GM12878 (cell line): ENCODE measurements around the gene CHMP1A.
A peak's percentile ranks its signal among the peaks of the same experiment; 100 is the strongest.

Experiments used
- ASH2L ChIP-seq: fragments of 300-600, 200-600 bp; sonication (generic); IDR thresholded peaks from 2 replicates; pipeline ENCODE4 v1.6.1; 2017; ENCODE audit warnings: low read depth, mild to moderate bottlenecking, borderline replicate concordance
- EP300 ChIP-seq, 2 experiments: fragments of 150-350 bp in 1 of 2; IDR thresholded peaks; 2 replicates each; pipeline ENCODE4 v1.6.1; 2011 to 2012; ENCODE audit warnings: low read depth in 2 of 2, low read length in 2 of 2, borderline replicate concordance in 1 of 2, improper control_type of control experiment in 1 of 2, inconsistent platforms in 1 of 2; ENCODE audit not compliant: control insufficient read depth in 1 of 2
- GABPA ChIP-seq: IDR thresholded peaks from 2 replicates; pipeline ENCODE4 v1.6.1; 2014; ENCODE audit warnings: antibody characterized with exemption, low read depth, mild to moderate bottlenecking, inconsistent platforms
- POLR2A ChIP-seq: IDR thresholded peaks from 2 replicates; pipeline ENCODE4 v1.6.1; 2011; ENCODE audit warnings: low read depth, mild to moderate bottlenecking, low read length
- POLR2AphosphoS2 ChIP-seq: IDR thresholded peaks from 2 replicates; pipeline ENCODE4 v1.6.1; 2011; ENCODE audit warnings: low read depth, mild to moderate bottlenecking, low read length, improper control_type of control experiment, moderate library complexity
- POLR2AphosphoS5 ChIP-seq: IDR thresholded peaks from 2 replicates; pipeline ENCODE4 v1.6.1; 2011; ENCODE audit warnings: mild to moderate bottlenecking, low read length, inconsistent platforms
- SP1 ChIP-seq: IDR thresholded peaks from one replicate; pipeline ENCODE4 v1.6.1; 2011; ENCODE audit warnings: low read depth, low read length
- TCF7 ChIP-seq: IDR thresholded peaks from 2 replicates; pipeline ENCODE4 v1.6.1; 2014; ENCODE audit warnings: antibody characterized with exemption, borderline replicate concordance
- TF ChIP-seq, protein P1 (sequence below), 3 experiments: IDR thresholded peaks in 2 of 3; conservative IDR thresholded peaks in 1 of 3; 2 replicates each; pipeline ENCODE4 v1.5.1; 2011; ENCODE audit warnings: low read depth in 3 of 3, low read length in 3 of 3, mild to moderate bottlenecking in 3 of 3, control low read depth in 2 of 3, moderate library complexity in 2 of 3, inconsistent platforms in 1 of 3, mixed read lengths in 1 of 3; ENCODE audit not compliant: control insufficient read depth in 2 of 3, insufficient read depth in 1 of 3; ENCODE audit errors: extremely low read depth in 1 of 3
- TF ChIP-seq, protein P2 (sequence below): IDR thresholded peaks from 2 replicates; pipeline ENCODE4 v1.6.1; 2011; ENCODE audit warnings: low read depth, mild to moderate bottlenecking, low read length, moderate library complexity, borderline replicate concordance; ENCODE audit errors: extremely low read depth
- TF ChIP-seq, protein P3 (sequence below): IDR thresholded peaks from 2 replicates; pipeline ENCODE4 v1.6.1; 2012; ENCODE audit warnings: mild to moderate bottlenecking, low read depth, low read length
- TF ChIP-seq, protein P4 (sequence below): fragments of 450-650 bp; IDR thresholded peaks from 2 replicates; pipeline ENCODE4 v1.6.1; 2016; ENCODE audit warnings: mild to moderate bottlenecking

DNA sequence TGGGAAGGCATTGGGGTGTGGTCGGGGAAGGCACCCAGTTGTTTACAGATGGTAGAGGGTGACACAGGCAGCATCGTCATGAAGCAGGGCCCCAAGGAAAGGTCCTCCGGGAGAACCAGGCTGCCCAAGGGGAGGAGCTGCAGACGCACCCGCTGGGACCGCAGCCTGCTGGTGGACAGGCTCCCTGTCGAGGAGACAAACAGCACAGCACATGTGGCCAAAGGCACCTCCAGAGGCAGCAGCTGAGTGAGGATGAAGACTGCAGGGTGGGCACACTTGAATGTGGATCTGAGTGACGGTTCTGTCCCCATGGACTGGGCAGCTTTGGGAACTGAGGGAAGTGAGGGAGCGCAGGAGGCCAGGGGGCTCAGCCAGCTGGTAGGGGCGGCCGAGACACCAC, 12.4 kb downstream of the CHMP1A start:
- no peak for TF ChIP-seq TCF7
- TF ChIP-seq, protein P1, sequence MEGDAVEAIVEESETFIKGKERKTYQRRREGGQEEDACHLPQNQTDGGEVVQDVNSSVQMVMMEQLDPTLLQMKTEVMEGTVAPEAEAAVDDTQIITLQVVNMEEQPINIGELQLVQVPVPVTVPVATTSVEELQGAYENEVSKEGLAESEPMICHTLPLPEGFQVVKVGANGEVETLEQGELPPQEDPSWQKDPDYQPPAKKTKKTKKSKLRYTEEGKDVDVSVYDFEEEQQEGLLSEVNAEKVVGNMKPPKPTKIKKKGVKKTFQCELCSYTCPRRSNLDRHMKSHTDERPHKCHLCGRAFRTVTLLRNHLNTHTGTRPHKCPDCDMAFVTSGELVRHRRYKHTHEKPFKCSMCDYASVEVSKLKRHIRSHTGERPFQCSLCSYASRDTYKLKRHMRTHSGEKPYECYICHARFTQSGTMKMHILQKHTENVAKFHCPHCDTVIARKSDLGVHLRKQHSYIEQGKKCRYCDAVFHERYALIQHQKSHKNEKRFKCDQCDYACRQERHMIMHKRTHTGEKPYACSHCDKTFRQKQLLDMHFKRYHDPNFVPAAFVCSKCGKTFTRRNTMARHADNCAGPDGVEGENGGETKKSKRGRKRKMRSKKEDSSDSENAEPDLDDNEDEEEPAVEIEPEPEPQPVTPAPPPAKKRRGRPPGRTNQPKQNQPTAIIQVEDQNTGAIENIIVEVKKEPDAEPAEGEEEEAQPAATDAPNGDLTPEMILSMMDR (IDR thresholded peaks at IDR 0.05 in 2 of 3, conservative IDR thresholded peaks at IDR 0.05 in 1 of 3; ENCODE audit: control insufficient read depth in 2 of 3, extremely low read depth in 1 of 3, insufficient read depth in 1 of 3, low read depth in 3 of 3, low read length in 3 of 3) = no peak
- TF ChIP-seq EP300 (IDR thresholded peaks at IDR 0.05; ENCODE audit: borderline replicate concordance in 1 of 2, control insufficient read depth in 1 of 2, low read depth in 2 of 2, low read length in 2 of 2) = no peak
- TF ChIP-seq POLR2A = peak; percentile 35; the same call in 1 of the 2 replicates
- no peak for TF ChIP-seq GABPA
- no peak for TF ChIP-seq SP1
- no peak for TF ChIP-seq POLR2AphosphoS5
- TF ChIP-seq POLR2AphosphoS2 = no peak
- TF ChIP-seq, protein P2, sequence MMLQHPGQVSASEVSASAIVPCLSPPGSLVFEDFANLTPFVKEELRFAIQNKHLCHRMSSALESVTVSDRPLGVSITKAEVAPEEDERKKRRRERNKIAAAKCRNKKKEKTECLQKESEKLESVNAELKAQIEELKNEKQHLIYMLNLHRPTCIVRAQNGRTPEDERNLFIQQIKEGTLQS = no peak
- TF ChIP-seq ASH2L = no peak
- TF ChIP-seq, protein P3, sequence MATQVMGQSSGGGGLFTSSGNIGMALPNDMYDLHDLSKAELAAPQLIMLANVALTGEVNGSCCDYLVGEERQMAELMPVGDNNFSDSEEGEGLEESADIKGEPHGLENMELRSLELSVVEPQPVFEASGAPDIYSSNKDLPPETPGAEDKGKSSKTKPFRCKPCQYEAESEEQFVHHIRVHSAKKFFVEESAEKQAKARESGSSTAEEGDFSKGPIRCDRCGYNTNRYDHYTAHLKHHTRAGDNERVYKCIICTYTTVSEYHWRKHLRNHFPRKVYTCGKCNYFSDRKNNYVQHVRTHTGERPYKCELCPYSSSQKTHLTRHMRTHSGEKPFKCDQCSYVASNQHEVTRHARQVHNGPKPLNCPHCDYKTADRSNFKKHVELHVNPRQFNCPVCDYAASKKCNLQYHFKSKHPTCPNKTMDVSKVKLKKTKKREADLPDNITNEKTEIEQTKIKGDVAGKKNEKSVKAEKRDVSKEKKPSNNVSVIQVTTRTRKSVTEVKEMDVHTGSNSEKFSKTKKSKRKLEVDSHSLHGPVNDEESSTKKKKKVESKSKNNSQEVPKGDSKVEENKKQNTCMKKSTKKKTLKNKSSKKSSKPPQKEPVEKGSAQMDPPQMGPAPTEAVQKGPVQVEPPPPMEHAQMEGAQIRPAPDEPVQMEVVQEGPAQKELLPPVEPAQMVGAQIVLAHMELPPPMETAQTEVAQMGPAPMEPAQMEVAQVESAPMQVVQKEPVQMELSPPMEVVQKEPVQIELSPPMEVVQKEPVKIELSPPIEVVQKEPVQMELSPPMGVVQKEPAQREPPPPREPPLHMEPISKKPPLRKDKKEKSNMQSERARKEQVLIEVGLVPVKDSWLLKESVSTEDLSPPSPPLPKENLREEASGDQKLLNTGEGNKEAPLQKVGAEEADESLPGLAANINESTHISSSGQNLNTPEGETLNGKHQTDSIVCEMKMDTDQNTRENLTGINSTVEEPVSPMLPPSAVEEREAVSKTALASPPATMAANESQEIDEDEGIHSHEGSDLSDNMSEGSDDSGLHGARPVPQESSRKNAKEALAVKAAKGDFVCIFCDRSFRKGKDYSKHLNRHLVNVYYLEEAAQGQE = no peak
- TF ChIP-seq, protein P4, sequence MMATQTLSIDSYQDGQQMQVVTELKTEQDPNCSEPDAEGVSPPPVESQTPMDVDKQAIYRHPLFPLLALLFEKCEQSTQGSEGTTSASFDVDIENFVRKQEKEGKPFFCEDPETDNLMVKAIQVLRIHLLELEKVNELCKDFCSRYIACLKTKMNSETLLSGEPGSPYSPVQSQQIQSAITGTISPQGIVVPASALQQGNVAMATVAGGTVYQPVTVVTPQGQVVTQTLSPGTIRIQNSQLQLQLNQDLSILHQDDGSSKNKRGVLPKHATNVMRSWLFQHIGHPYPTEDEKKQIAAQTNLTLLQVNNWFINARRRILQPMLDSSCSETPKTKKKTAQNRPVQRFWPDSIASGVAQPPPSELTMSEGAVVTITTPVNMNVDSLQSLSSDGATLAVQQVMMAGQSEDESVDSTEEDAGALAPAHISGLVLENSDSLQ = no peak
